Dedifferentiated amniotic fluid mesenchymal stem cell (primary cell): ENCODE results near the gene NGFR.
"Not testable (repeated sequence)": the region's sequence is repeated elsewhere in the genome, so short reads cannot be mapped to it uniquely, and the experiment has no call there.

Source experiments
- DNase-seq: peaks from one replicate; pipeline ENCODE4 v3.0.0-alpha.2; 2016; ENCODE audit errors: extremely low spot score

NGFR gene

DNA sequence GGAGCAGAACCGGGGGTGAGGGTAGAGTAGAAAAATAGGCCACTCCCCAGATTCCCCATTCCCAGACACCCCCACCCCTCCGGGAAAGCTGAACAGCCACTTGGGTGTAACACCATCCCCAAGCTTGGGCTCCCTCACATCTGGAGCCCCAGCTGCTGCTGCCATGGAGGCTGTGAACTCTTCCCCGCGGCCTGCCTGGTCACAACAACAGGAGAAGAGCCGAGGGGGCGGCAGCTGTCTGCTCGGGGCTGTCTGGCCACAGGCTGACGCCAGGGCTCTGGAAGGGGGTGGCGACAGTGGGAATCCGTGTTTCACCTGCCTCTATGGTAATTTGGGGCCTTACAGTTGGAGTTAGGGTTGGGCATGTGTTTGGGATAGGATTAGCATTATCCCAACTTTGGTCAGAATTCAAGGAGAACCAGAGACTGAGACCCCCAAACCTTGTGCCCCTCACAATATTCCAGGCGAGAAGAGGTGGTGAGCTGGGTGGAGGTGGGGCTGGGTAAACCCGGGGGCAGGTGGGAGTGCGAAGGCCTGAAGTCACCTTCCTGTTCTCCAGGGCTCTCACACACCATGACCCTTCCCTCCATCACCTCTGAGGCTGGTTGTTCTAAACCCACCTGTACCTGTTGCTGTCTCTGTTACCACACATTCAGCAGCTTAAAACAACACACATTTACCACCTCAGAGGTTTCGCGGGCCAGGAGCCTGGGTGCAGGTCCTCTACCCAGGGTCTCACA is 50.9 kb downstream of the NGFR start:
- no peak for DNase-seq

GRCh38 chr17:49546546-49547535 is 51.7 kb downstream of the NGFR start:
- DNase-seq = no peak

DNA sequence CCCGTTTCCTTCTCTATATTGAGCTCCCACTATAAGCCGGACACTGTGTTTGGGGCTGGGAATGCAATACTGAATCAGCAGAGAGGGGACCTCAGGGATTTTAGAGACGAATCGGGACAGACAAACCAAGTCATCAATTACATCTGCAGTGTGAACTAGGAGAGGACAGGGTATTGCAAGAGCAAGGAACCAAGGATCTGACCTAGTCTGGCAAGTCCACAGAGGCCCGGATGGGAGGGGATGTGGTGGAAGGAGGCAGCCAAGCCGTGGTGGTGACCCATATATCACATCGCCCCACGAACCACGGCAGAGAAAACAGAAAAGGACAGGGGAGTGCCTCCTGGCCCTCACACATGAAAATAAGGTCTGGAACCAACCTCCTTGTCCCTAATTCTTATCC is 52.5 kb downstream of the NGFR start:
- DNase-seq = no peak

DNA sequence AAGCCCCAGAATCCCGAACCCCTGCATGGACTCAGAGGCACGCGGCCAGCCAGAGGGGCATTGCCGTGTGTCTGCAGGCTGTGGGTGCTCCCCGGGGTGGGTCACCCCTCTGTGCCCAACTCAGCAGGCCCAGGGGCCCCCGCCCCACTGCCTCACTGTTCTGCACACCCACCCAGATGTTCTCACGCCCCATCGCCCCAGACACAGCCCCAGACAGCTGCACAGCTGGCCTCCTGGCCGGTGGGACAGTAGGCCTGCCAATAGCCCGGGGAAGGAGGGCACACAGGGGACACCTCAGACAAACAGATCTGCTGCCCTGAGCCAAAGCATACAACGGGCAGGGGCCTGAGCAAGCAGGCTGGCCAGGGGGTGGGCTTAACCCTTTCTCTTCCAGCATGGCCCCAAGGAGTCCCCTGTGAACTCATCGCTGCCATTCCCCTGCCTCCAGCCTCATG is 53.0 kb downstream of the NGFR start:
- DNase-seq = no peak

- no peak for DNase-seq
Observed at GRCh38 chr17:49548506-49549310, 53.6 kb downstream of the NGFR start.

DNA sequence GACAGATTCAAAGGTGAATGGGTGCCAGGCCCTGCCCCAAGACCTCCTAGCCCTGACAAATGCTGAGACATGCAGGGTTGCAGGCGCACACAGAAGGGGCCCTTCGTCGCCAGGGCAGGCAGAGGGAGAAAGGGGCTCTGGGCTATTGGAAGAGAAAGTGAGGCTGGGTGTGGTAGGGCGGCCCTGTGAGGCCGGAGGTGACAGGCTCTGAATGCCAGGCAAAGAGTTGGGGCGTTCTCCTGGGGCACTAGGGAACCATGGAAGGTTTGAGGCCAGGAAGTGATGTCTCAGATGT is 54.2 kb downstream of the NGFR start:
- no peak for DNase-seq

GRCh38 chr17:49549691-49550678 is 54.9 kb downstream of the NGFR start:
- DNase-seq = no peak

DNA sequence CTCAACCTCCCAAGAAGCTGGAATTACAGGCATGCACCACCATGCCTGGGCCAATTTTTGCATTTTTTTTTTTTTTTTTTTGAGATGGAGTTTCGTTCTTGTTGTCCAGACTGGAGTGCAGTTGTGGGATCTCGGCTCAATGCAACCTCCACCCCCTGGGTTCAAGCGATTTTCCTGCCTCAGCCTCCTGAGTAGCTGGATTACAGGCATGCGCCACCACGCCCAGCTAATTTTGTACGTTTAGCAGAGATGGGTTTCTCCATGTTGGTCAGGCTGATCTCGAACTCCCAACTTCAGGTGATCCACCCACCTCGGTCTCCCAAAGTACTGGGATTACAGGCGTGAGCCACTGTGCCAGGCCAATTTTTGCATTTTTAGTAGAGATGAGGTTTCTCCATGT is 55.7 kb downstream of the NGFR start:
- not testable (repeated sequence) for DNase-seq

DNA sequence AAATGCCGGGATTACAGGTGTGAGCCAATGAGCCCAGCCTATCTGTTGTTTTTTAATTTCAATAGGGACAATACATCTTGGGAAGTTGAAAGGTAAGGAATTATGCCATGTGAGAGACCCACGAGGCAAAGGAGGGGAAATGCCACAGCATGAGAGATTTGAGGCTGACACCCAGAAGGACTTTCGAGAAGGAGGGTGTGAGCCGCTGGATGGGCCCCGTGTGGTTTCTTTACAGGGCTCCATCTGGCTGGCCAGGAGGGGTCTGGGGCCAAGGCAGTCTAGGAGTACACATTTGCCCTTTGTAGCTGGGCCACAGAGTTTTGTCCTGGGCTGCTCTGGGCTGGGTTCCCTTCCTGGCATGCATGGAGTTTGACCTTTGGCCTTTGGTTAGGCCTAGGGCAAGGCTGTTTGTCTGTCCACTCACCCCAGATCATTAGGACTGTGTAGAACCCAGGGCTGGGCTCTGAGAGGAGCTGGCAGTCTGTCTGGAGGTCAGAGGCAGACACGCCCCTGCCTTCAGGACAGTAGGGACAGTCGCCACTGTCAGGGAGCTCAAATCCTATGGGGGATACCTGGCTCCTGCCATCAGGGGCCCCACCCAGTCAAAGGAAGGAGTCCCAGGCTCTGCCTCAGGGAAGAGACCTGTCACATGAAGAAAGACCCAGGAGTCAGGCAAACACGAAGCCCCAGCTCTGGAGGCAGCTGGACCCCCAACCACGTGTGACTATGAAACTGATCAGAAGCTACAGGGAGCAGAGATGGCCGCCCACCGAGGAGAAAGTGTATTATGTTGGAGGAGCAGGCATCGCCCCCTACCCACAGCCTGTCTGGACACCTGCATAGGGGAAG is 56.4 kb downstream of the NGFR start:
- no peak for DNase-seq

GRCh38 chr17:49552070-49552751 is 57.1 kb downstream of the NGFR start:
- no peak for DNase-seq

GRCh38 chr17:49553676-49554335 is 58.7 kb downstream of the NGFR start:
- DNase-seq = no peak

- DNase-seq = no peak
Observed at GRCh38 chr17:49554694-49555494, 59.8 kb downstream of the NGFR start.

DNA sequence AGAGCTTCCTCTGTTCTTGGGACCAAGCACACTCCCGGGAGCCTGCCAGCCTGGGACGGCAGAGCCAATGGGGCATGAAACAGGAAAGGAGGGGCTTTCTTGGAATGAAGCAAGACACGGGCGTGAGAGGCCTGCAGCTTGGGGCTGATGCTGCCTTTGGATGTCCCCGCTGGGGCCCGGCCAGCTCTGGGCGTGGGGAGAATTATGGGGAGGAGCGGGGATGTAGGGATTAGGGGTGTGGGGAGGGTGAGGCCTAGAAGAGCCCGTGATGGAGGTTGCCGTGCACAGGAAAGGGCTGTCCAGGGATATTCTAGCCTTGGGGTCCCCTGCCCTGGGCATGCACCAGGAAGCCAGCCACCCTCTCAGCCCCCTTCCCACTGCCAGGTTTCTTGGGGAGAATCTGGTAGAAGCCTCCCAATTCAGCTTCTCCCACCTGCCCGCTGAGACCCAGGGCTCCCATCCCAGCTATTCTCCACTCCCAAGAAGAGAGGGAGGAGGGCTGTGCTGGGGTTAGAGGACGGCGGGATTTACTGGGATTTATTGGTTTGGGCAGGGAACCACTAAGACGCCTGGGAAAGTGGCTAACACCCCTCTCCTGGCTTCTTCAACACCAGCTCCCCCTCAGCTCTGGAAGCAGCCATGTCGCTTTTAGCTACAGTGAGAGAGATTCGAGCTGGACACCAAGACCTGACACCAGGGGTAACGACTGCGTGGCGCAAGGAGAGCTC is 60.6 kb downstream of the NGFR start:
- no peak for DNase-seq

GRCh38 chr17:49556223-49556943 is 61.3 kb downstream of the NGFR start:
- DNase-seq = peak; percentile 45

DNA sequence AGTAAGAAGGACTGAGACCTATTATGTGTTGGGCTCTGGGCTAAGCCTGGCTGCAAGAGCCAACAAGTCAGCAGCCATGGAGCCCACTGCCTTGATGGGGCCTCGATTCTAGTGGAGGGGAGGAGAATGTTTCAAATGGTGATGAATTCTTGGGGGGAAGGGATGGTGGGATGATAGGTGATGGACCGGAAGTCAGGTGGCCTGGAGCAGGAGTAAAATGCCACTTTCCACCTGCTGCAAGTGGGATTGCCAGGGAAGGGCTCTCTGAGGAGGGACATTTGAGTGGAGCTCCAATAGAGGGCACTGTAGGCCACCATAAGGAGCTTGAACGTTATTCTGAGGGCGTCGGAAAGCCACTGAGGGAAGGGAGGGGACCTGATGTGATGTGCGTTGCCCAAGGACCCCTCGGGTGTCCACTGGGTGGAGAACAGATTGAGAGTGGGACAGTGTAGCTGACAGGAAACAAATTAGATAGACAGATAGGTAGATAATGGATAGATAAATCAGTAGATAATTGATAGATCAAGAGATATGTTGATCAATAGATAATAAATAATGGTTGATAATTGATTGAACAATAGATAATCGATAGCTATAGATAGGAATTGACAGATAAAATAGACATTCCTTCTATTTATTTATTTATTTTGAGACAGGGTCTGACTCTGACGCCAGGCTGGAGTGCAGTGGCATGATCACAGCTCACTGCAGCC is 62.4 kb downstream of the NGFR start:
- no peak for DNase-seq
